Stomach (tissue), 9 donors: ENCODE results near the gene HELZ2. TPM values are rescaled to one million over a fixed set of nuclear protein-coding genes. Genes with fewer than 3 reads are reported as not detected.

ENCODE experiments used
- DNase-seq, 2 donors: peaks; one replicate each; pipeline versions ENCODE4 v3.0.0 to v3.0.0-alpha.2; 2013 to 2019
- H3K27ac ChIP-seq, 5 donors: fragments of 200-600 bp in 4 of 5; sonication (generic) in 4 of 5; one replicate each; pipeline ENCODE4 v1.5.1; 2013 to 2019; ENCODE audit warnings: mild to moderate bottlenecking in 1 of 5, moderate library complexity in 1 of 5
- H3K27me3 ChIP-seq, 3 donors: fragments of 200-600 bp; sonication (generic); one replicate each; pipeline ENCODE4 v1.5.1; 2017 to 2019; ENCODE audit warnings: mixed run types in 1 of 3
- H3K36me3 ChIP-seq, 4 donors: fragments of 200-600 bp; sonication (generic); 1 replicate in 3 of 4; 2 replicates in 1 of 4; pipeline ENCODE4 v1.5.1; 2016 to 2019
- H3K4me1 ChIP-seq, 4 donors: fragments of 200-600 bp; sonication (generic); one replicate each; pipeline ENCODE4 v1.5.1; 2016 to 2019
- H3K4me3 ChIP-seq, 4 donors: fragments of 200-600 bp; sonication (generic) in 3 of 4; one replicate each; pipeline ENCODE4 v1.5.1; 2016 to 2019; ENCODE audit warnings: mild to moderate bottlenecking in 1 of 4
- H3K9me3 ChIP-seq, 4 donors: fragments of 200-600 bp; sonication (generic); one replicate each; pipeline ENCODE4 v1.5.1; 2016 to 2019
- EP300 ChIP-seq: sonication (generic); formaldehyde crosslinking; IDR thresholded peaks from one replicate; pipeline ENCODE4 v1.6.1; 2017; ENCODE audit warnings: antibody characterized with exemption
- POLR2A ChIP-seq, 4 donors: fragments of 450-650 bp; IDR thresholded peaks; one replicate each; pipeline ENCODE4 v1.6.1; 2016; ENCODE audit warnings: antibody characterized with exemption in 4 of 4, control low read depth in 2 of 4, mild to moderate bottlenecking in 1 of 4, moderate library complexity in 1 of 4
- POLR2AphosphoS5 ChIP-seq, 3 donors: sonication (generic); formaldehyde crosslinking; IDR thresholded peaks; one replicate each; pipeline ENCODE4 v1.6.1; 2016; ENCODE audit warnings: antibody characterized with exemption in 3 of 3
- WGBS, 5 donors: extraction: QIAGEN DNeasy Blood & Tissue Kit in 3 of 5; methylation state at CpG; one replicate each; pipeline versions ENCODE4 v1.1.5 to v1.1.7; 2013 to 2018; 5-methylcytosine and 5-hydroxymethylcytosine counted together
- intact Hi-C: fragments of 100-400 bp; cut with DNase I; formaldehyde crosslinking; loops from one replicate; pipeline ENCODE4 v1.15.1; 2023; ENCODE audit warnings: low total_unique reads
- polyA plus RNA-seq, 3 donors: library from polyadenylated mRNA; stranded (reverse); fragments of 200-250 nt; gene quantifications; one replicate each; pipeline ENCODE4 v1.2.3, GENCODE V29; 2013
- total RNA-seq, 5 donors: library from RNA; depleted of rRNA; stranded (reverse); fragments of >200 nt; gene quantifications; one replicate each; pipeline versions ENCODE4 v1.1.0 to v1.2.3, GENCODE V29; 2014 to 2016
- TF ChIP-seq, protein P1 (sequence below), 7 experiments: fragments of 450-650 bp in 4 of 7; fragments of 200-600 bp in 3 of 7; sonication (generic) in 3 of 7; IDR thresholded peaks; one replicate each; pipeline ENCODE4 v1.5.1; 2016 to 2019; ENCODE audit warnings: antibody characterized with exemption in 7 of 7, control low read depth in 2 of 7, mild to moderate bottlenecking in 1 of 7
- donor health status: healthy with polysubstance abuse.
- donor health status: Bipolar disorder and iron deficiency.
- donor health status: healthy.

HELZ2 gene
- total and polyA plus RNA-seq, 8 donors = 4.4 to 95.5 (median 30.1) TPM

DNA sequence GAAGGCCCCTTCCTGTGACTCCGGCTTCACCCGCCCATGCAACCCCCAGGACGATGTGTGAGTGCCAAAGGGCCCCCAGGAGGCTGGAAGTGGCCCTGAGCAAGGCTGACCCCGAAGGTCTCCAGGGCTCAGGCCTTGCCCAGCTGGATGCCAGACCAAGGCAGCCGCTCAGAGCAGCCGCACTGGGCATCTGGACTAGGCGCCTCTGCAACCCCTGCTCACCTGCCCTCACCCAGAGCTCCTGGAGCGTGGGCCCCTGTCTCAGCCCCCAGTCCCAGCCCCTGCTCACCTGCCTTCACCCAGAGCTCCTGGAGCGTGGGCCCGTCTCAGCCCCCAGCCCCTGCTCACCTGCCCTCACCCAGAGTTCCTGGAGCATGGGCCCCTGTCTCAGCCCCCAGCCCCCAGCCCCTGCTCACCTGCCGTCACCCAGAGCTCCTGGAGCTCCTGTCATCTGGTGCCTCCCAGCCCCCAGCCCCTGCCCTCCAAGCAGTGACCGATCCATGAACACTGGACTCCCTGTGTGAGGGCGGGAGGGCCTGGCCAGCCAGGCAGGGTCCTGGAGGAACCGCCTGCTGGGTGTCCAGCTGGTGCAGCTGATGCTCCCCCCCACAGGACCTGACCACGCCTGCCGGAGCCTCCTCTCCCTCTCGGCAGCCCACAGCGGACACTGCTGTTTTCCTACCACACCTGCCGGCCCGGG, 27.6 kb downstream of the HELZ2 start:
- Histone ChIP-seq H3K27me3 (peaks cover 0 to 76% (median 4%) of the 10 kb centered on the region in 3 donors), H3K27ac (no peak overlapping the region)
- WGBS, 5 donors = 65 to 75% (median 72%) methylated on average over 12 to 20 of the region's 20 CpGs

DNA sequence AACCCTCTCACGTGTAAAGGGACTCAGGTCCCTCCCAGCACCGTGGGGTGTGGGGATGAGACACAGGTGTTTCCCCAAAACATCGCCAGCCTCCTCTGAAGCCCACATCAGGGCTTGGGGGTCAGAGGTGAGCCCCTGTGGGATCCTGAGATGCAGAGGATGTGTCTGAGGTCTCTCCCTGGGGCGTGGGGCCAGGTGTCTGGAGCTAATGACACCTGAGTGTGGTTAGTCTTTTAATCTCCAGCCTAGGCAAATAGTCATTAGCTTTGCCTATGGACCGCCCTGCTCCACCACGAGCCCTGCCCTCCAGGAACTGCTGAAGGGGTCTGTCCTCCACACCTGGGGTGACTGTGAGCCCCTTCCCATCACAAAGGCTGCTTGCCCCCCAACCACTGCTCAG, 28.2 kb downstream of the HELZ2 start:
- no peak for DNase-seq
- WGBS, 5 donors = 39 to 52% (median 47%) methylated on average over 6 of the region's 6 CpGs; no CpG with 5 or more reads in 1 of the 5 donors

More for the DNA sequence above, 27.6 kb downstream of the HELZ2 start:
- Histone ChIP-seq H3K36me3 (no peaks in the 10 kb centered on the region), H3K4me1 (peaks cover 0 to 23% (median under 1%) of the 10 kb centered on the region in 4 donors), H3K4me3 (no peak overlapping the region), H3K9me3 (no peaks in the 10 kb centered on the region)
- intact Hi-C loops = no loop called here
- DNase-seq = no peak
- TF ChIP-seq, protein P1, sequence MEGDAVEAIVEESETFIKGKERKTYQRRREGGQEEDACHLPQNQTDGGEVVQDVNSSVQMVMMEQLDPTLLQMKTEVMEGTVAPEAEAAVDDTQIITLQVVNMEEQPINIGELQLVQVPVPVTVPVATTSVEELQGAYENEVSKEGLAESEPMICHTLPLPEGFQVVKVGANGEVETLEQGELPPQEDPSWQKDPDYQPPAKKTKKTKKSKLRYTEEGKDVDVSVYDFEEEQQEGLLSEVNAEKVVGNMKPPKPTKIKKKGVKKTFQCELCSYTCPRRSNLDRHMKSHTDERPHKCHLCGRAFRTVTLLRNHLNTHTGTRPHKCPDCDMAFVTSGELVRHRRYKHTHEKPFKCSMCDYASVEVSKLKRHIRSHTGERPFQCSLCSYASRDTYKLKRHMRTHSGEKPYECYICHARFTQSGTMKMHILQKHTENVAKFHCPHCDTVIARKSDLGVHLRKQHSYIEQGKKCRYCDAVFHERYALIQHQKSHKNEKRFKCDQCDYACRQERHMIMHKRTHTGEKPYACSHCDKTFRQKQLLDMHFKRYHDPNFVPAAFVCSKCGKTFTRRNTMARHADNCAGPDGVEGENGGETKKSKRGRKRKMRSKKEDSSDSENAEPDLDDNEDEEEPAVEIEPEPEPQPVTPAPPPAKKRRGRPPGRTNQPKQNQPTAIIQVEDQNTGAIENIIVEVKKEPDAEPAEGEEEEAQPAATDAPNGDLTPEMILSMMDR (IDR thresholded peaks at IDR 0.05) = no peak
- TF ChIP-seq POLR2A (IDR thresholded peaks at IDR 0.05) (no peak), POLR2AphosphoS5 (IDR thresholded peaks at IDR 0.05) (no peak), EP300 (no peak)

GRCh38 chr20:63544958-63545516, 29.0 kb downstream of the HELZ2 start:
- Histone ChIP-seq H3K4me3 (no peak overlapping the region), H3K27me3 (peaks cover 0 to 64% (median 4%) of the 10 kb centered on the region in 3 donors), H3K36me3 (no peaks in the 10 kb centered on the region), H3K9me3 (no peaks in the 10 kb centered on the region), H3K4me1 (peaks cover 0 to 37% (median 7%) of the 10 kb centered on the region in 4 donors), H3K27ac (no peak overlapping the region)
- DNase-seq = peak; percentile 43 to 83
- WGBS, 5 donors = 48 to 65% (median 59%) methylated on average over 15 to 19 of the region's 19 CpGs
- TF ChIP-seq EP300 (no peak), POLR2A (IDR thresholded peaks at IDR 0.05) (no peak), POLR2AphosphoS5 (IDR thresholded peaks at IDR 0.05) (peak in 1 of 3 donors; percentile 8)
- TF ChIP-seq, protein P1 (IDR thresholded peaks at IDR 0.05) = no peak
- intact Hi-C loops = no loop called here

More for the DNA sequence above, 28.2 kb downstream of the HELZ2 start:
- H3K4me3 ChIP-seq = no peak overlapping the region
- TF ChIP-seq POLR2AphosphoS5 (IDR thresholded peaks at IDR 0.05) (no peak), POLR2A (IDR thresholded peaks at IDR 0.05) (no peak), EP300 (no peak)
- TF ChIP-seq, protein P1 (IDR thresholded peaks at IDR 0.05) = no peak
- no peaks in the 10 kb centered on the region for H3K9me3 ChIP-seq
- no peak overlapping the region for H3K27ac ChIP-seq
- intact Hi-C loops = no loop called here
- peaks cover 0 to 72% (median 4%) of the 10 kb centered on the region in 3 donors for H3K27me3 ChIP-seq
- peaks cover 0 to 29% (median 3%) of the 10 kb centered on the region in 4 donors for H3K4me1 ChIP-seq
- H3K36me3 ChIP-seq = no peaks in the 10 kb centered on the region

DNA sequence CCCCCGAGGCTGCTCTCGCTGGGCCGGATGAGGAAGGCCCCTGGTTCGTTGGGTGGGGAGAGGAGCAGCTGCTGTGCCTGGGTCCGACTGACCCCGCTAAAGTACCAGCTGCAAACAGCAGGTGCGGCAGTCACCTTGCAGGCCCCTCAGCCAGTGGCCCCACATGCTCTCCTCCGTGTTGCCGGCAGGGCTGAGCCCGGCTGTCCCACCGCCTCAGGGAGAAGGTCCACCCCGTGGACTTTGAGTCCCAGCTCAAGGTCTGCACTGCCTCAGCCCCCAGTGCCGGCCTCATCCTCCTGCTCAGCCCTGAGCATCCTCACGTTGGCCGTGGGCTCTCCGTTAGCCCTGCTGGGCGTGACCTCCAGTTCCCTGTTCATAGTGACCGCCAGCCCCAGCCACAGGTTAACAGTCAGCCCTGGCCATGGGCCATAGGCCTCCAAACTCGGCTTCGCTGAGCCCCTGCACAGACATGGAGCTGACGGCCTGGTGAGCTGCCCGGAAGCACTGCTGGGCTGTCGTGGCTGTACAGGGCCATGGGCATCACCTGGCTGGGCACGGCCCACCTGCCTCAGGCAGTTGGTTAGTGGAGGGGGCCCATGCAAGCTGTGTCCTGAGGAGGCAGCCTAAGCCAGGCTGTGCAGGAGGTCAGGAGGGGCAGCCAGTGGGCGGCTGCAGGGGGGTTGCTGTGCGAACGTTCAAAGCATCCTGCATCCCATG, 29.6 kb downstream of the HELZ2 start:
- Histone ChIP-seq H3K9me3 (no peaks in the 10 kb centered on the region), H3K4me1 (peaks cover 1 to 43% (median 10%) of the 10 kb centered on the region in 4 donors), H3K36me3 (no peaks in the 10 kb centered on the region), H3K4me3 (no peak overlapping the region), H3K27me3 (peaks cover 0 to 58% (median 4%) of the 10 kb centered on the region in 3 donors), H3K27ac (no peak overlapping the region)
- 54 to 73% (median 63%) methylated on average over 16 to 27 of the region's 27 CpGs for WGBS, 5 donors
- intact Hi-C loops = no loop called here
- no peak for DNase-seq
- TF ChIP-seq, protein P1 (IDR thresholded peaks at IDR 0.05) = no peak
- TF ChIP-seq EP300 = no peak
